Activated T-helper 2 cell treated with anti-CD3 and anti-CD28 coated beads, Interferon-gamma antibody, Interleukin-2, Interleukin-4, amounts not matched to agents 10 μg/mL and 5 μg/mL and 100 μg/mL, durations not matched to agents 14 hours and 24 hours and 36 hours (primary cell): ENCODE data around the gene SSU72. TPM values are rescaled to one million over a fixed set of nuclear protein-coding genes. Genes with fewer than 3 reads are reported as not detected.
"Not testable (repeated sequence)": the region's sequence is repeated elsewhere in the genome, so short reads cannot be mapped to it uniquely, and the experiment has no call there.

ENCODE experiments used
- DNase-seq: peaks from one replicate; pipeline ENCODE4 v3.0.0; 2021; ENCODE audit warnings: low spot score
- H3K27ac Mint-ChIP-seq: one replicate; pipeline ENCODE4 v1.8.0; 2021; ENCODE audit warnings: mixed read lengths
- H3K27me3 Mint-ChIP-seq: one replicate; pipeline ENCODE4 v1.8.0; 2021; ENCODE audit warnings: low read depth, mixed read lengths
- H3K36me3 Mint-ChIP-seq: one replicate; pipeline ENCODE4 v1.8.0; 2021; ENCODE audit warnings: low read depth, mixed read lengths
- H3K4me1 Mint-ChIP-seq: one replicate; pipeline ENCODE4 v1.8.0; 2021; ENCODE audit warnings: low read depth, mixed read lengths
- H3K4me3 Mint-ChIP-seq: one replicate; pipeline ENCODE4 v1.8.0; 2021; ENCODE audit warnings: low read depth, mild to moderate bottlenecking, moderate library complexity, mixed read lengths
- H3K9me3 Mint-ChIP-seq: one replicate; pipeline ENCODE4 v1.8.0; 2021; ENCODE audit warnings: mixed read lengths
- intact Hi-C: fragments of 100-400 bp; cut with micrococcal nuclease; formaldehyde crosslinking; loops from one replicate; pipeline ENCODE4 v1.15.1; 2023
- total RNA-seq: library from RNA; stranded (reverse); gene quantifications from 2 replicates; pipeline ENCODE4 v1.2.3, GENCODE V29; 2022

Gene SSU72
- total RNA-seq, 1 donor from 2014 or later, result 123 TPM

- H3K36me3 Mint-ChIP-seq, result no peaks in the 10 kb centered on the region
- peaks cover 2% of the 10 kb centered on the region for H3K4me1 Mint-ChIP-seq
- H3K27ac Mint-ChIP-seq, result no peak overlapping the region
- no peak for DNase-seq
- H3K4me3 Mint-ChIP-seq, result peak overlapping the region; percentile 37
- peaks cover 5% of the 10 kb centered on the region for H3K27me3 Mint-ChIP-seq
- no peaks in the 10 kb centered on the region for H3K9me3 Mint-ChIP-seq
- intact Hi-C loops, result no loop called here
Observed at GRCh38 chr1:1597275-1597930, 22.7 kb upstream of the SSU72 start.

DNA sequence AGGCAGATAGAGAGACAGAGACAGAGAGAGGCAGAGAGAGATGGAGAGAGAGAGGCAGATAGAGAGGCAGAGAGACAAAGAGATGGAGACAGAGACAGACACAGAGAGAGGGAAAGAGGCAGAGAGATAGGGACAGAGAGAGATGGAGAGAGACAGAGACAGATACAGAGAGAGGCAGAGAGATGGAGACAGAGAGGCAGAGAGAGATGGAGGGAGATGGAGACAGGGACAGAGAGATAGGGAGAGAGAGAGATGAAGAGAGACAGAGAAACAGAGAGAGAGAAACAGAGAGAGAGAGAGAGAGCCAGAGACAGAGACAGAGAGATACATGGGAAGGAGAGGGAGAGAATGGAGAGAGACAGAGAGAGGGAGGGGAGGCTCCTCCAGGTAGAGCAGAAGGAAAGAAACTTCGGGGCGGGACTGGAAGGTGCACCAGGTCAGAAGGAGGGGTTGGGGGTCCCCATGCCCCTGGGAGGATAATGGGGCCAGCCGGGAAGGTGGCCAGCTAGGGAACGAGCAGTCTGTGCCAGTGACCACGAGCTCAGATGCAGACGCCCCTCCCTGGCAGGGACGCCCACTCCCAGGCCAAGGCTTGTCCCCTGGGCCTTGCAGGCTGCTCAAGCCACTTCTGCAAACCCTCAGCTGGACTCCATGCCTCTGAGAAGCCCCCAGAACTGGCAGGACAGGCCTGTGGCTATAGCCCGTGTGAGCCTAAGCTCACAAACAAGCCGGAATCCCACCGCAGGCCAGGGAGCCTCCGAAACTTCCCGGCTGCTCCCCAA lies 22.0 kb upstream of the SSU72 start:
- intact Hi-C loops, result no loop called here
- Mint-ChIP-seq H3K4me3 (no peak overlapping the region), H3K4me1 (peaks cover 2% of the 10 kb centered on the region), H3K27ac (no peak overlapping the region), H3K9me3 (no peaks in the 10 kb centered on the region), H3K36me3 (no peaks in the 10 kb centered on the region), H3K27me3 (peaks cover 5% of the 10 kb centered on the region)
- no peak for DNase-seq

- H3K27me3 Mint-ChIP-seq, H3K27ac Mint-ChIP-seq, H3K4me1 Mint-ChIP-seq, H3K4me3 Mint-ChIP-seq, H3K9me3 Mint-ChIP-seq, DNase-seq, H3K36me3 Mint-ChIP-seq, intact Hi-C loops: not testable (repeated sequence)
Observed at GRCh38 chr1:1595341-1595740, 20.7 kb upstream of the SSU72 start.

GRCh38 chr1:1594602-1595260 lies 20.1 kb upstream of the SSU72 start:
- Mint-ChIP-seq H3K4me1 (peaks cover 2% of the 10 kb centered on the region), H3K9me3 (no peaks in the 10 kb centered on the region), H3K4me3 (no peak overlapping the region), H3K36me3 (no peaks in the 10 kb centered on the region), H3K27me3 (peaks cover 5% of the 10 kb centered on the region), H3K27ac (no peak overlapping the region)
- intact Hi-C loops, result no loop called here
- DNase-seq, result no peak

- Mint-ChIP-seq H3K4me1 (peaks cover 2% of the 10 kb centered on the region), H3K9me3 (no peaks in the 10 kb centered on the region), H3K27ac (no peak overlapping the region), H3K27me3 (peaks cover 5% of the 10 kb centered on the region), H3K36me3 (no peaks in the 10 kb centered on the region), H3K4me3 (no peak overlapping the region)
- DNase-seq, result no peak
- intact Hi-C loops, result no loop called here
Observed at GRCh38 chr1:1593834-1594601, 19.4 kb upstream of the SSU72 start.

DNA sequence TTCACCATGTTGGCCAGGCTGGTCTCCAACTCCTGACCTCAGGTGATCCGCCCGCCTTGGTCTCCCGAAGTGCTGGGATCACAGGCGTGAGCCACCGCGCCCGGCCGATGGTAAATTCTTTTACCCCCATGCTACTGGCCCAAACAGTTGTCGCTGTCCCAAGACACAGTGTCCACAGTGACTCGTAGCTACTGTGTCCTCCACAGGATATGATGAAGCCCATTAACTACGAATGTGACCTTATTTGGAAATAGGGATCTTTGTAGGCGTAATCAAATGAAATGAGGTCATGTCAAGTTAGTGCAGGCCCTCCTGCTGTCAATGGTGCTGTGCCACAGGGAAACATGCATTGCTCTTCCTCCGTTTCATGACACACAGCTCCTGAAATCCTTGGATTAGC lies 16.8 kb upstream of the SSU72 start:
- no peak for DNase-seq
- intact Hi-C loops, result no loop called here
- Mint-ChIP-seq H3K36me3 (no peaks in the 10 kb centered on the region), H3K4me1 (no peaks in the 10 kb centered on the region), H3K27me3 (peaks cover 2% of the 10 kb centered on the region), H3K27ac (no peak overlapping the region), H3K4me3 (no peak overlapping the region), H3K9me3 (no peaks in the 10 kb centered on the region)

- Mint-ChIP-seq H3K27ac (no peak overlapping the region), H3K4me1 (peaks cover 2% of the 10 kb centered on the region), H3K27me3 (peaks cover 11% of the 10 kb centered on the region), H3K36me3 (no peaks in the 10 kb centered on the region), H3K9me3 (no peaks in the 10 kb centered on the region), H3K4me3 (no peak overlapping the region)
- intact Hi-C loops, result no loop called here
- DNase-seq, result no peak
Observed at GRCh38 chr1:1583347-1584010, 8.8 kb upstream of the SSU72 start.

DNA sequence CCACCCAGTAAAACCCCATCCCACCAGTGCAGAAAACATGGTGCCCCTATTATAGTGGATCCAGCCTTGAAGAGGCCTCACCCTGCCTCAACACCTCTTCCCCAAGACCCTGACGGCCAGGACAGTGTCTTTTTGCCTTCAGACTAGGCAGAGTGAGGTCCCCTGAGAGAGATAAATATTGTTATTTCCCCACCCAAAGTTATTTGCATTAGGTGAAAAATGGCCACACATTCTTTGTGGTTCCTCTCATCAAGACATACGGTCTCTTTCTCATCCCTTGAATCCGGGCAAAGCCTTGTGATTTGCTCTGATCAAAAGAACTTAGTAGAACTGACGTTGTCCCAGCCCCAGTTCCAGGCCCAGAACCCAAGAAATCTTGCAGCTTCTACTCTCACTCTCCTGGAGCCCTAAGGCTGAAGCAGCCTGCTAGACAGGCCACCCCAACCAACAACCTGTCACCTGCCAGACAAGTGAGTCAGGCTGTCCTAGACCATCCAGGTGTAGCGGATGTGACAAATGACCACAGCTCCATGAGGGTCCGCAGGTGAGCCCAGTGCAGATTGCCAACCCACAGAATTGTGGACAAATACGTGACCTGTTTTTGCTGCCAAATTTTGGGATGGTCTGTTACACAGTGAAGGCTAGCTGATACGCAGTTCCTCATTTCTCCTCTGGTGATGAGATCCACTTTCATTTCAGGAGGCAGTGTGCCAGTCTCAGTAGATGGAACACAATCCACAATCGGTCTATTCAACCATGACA lies 8.1 kb upstream of the SSU72 start:
- H3K4me3 Mint-ChIP-seq, result no peak overlapping the region
- H3K27me3 Mint-ChIP-seq, result peaks cover 11% of the 10 kb centered on the region
- H3K4me1 Mint-ChIP-seq, result peaks cover 2% of the 10 kb centered on the region
- H3K27ac Mint-ChIP-seq, result no peak overlapping the region
- no peak for DNase-seq
- no peaks in the 10 kb centered on the region for H3K9me3 Mint-ChIP-seq
- intact Hi-C loops, result no loop called here
- H3K36me3 Mint-ChIP-seq, result no peaks in the 10 kb centered on the region

- peaks cover 9% of the 10 kb centered on the region for H3K4me1 Mint-ChIP-seq
- no peak for DNase-seq
- intact Hi-C loops, result no loop called here
- no peaks in the 10 kb centered on the region for H3K9me3 Mint-ChIP-seq
- H3K36me3 Mint-ChIP-seq, result peaks cover 5% of the 10 kb centered on the region
- H3K27me3 Mint-ChIP-seq, result peaks cover 9% of the 10 kb centered on the region
- no peak overlapping the region for H3K4me3 Mint-ChIP-seq
- no peak overlapping the region for H3K27ac Mint-ChIP-seq
Observed at GRCh38 chr1:1578371-1578940, 3.8 kb upstream of the SSU72 start.

- peaks cover 12% of the 10 kb centered on the region for H3K36me3 Mint-ChIP-seq
- H3K27me3 Mint-ChIP-seq, result peaks cover 9% of the 10 kb centered on the region
- no peak overlapping the region for H3K4me3 Mint-ChIP-seq
- H3K27ac Mint-ChIP-seq, result no peak overlapping the region
- H3K4me1 Mint-ChIP-seq, result peaks cover 11% of the 10 kb centered on the region
- DNase-seq, result no peak
- no peaks in the 10 kb centered on the region for H3K9me3 Mint-ChIP-seq
- intact Hi-C loops, result no loop called here
Observed at GRCh38 chr1:1577367-1578011, 2.8 kb upstream of the SSU72 start.
